Neural progenitor cell (in vitro differentiated cells): ENCODE measurements around the gene SMYD2.

ENCODE experiments used
- CTCF ChIP-seq: fragments of 200-600 bp; sonication (generic); IDR thresholded peaks from 2 replicates; pipeline ENCODE4 v1.5.1; 2017; ENCODE audit warnings: antibody characterized with exemption, mild to moderate bottlenecking
- EZH2 ChIP-seq: fragments of 200-600 bp; sonication (generic); IDR thresholded peaks from 2 replicates; pipeline ENCODE4 v1.6.1; 2017; ENCODE audit warnings: antibody characterized with exemption, mild to moderate bottlenecking, moderate library complexity
- EZH2phosphoT487 ChIP-seq: fragments of 200-600 bp; sonication (generic); IDR thresholded peaks from 2 replicates; pipeline ENCODE4 v1.6.1; 2017; ENCODE audit warnings: antibody characterized with exemption

GRCh38 chr1:214281720-214282629, 1.0 kb downstream of the SMYD2 start:
- TF ChIP-seq CTCF, result no peak
- no peak for TF ChIP-seq EZH2
- TF ChIP-seq EZH2phosphoT487, result no peak
